Measurements from ENCODE around the gene ASB8. TPM values are rescaled to one million over a fixed set of nuclear protein-coding genes. Genes with fewer than 3 reads are reported as not detected.

Gene ASB8
- total RNA-seq, 3 donors from 2014 or later (not counting 1 experiment from before 2014, with no cell fraction given): 62.9 to 73.8 (median 71.3) TPM

DNA sequence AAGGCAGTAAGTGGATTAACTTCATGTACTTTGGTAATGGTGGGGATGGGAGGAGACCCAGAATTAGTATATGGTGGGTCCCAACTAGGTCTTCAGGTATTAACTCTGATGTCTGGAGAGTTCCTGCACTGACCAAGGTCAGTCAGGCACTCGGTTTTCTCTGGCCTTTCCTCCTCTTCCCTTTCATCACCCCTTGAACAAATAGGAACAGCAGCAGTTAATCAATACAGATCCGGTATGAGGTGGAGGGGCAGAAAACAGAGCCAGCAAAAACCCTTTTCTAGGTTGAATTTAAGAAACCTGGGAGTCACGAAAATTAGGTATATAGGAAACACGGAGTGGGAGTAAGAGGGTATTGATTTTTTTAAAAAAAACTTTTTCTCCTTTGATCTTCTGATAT is 34.1 kb downstream of the ASB8 start:
- WGBS (ENCODE audit: insufficient coverage): 92% methylated on average over 3 of the region's 4 CpGs
- TF ChIP-seq, protein P1, sequence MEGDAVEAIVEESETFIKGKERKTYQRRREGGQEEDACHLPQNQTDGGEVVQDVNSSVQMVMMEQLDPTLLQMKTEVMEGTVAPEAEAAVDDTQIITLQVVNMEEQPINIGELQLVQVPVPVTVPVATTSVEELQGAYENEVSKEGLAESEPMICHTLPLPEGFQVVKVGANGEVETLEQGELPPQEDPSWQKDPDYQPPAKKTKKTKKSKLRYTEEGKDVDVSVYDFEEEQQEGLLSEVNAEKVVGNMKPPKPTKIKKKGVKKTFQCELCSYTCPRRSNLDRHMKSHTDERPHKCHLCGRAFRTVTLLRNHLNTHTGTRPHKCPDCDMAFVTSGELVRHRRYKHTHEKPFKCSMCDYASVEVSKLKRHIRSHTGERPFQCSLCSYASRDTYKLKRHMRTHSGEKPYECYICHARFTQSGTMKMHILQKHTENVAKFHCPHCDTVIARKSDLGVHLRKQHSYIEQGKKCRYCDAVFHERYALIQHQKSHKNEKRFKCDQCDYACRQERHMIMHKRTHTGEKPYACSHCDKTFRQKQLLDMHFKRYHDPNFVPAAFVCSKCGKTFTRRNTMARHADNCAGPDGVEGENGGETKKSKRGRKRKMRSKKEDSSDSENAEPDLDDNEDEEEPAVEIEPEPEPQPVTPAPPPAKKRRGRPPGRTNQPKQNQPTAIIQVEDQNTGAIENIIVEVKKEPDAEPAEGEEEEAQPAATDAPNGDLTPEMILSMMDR (IDR thresholded peaks at IDR 0.05): no peak

DNA sequence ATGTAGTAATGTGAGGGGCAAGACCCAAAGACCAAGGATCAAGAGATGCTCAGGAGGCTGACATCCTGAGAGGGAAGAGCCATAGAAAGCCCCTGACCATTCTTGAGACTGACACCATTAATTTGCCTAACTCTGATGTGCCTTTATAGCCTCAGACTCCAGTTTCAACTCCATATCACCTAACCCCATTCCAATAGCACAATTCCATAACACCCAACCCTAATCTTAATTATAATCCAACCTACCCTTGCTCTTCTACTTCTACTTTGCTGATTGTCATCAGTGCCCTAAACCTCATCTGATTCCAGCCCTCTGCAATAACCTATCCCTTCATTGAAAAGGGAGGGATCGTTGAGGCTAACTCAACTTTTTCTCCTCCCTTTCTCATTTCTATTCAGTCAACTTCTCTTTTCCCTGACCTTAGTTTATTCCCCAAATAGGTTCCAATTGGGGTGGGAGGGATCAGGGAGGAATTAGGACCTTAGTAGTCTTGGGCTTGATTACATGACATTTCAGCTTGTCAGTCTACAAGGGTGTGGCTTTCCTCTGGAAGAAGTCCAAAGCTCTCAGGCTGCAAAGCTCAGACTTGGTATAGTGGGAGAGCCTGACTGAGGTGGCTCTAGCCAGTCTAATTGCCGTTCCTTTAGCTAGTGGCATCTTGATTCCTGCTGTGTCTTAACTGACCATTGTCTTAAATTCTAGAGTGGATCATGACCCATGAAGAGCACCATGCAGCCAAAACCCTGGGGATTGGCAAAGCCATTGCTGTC is 35.1 kb downstream of the ASB8 start:
- no peak for ATAC-seq
- Mint-ChIP-seq H3K27me3 (ENCODE audit: low read depth in 2 of 2) (peaks cover 4 to 10% of the 10 kb centered on the region in 2 donors), H3K27ac (no peak overlapping the region), H3K9me3 (no peaks in the 10 kb centered on the region), H3K4me3 (no peak overlapping the region), H3K4me1 (peaks cover 12 to 14% of the 10 kb centered on the region in 2 donors), H3K36me3 (no peaks in the 10 kb centered on the region)
- TF ChIP-seq, protein P1 (IDR thresholded peaks at IDR 0.05): no peak
- H3K27ac ChIP-seq (ENCODE audit: low read length): no peak overlapping the region
- no peak overlapping the region for H3K4me3 ChIP-seq (ENCODE audit: low read length)
- H3K4me1 ChIP-seq (ENCODE audit: control insufficient read depth, insufficient read depth, low read length): peaks cover 10% of the 10 kb centered on the region
- H3K27me3 ChIP-seq (ENCODE audit: control insufficient read depth, insufficient read depth, low read length): peaks cover 2% of the 10 kb centered on the region
- WGBS (ENCODE audit: insufficient coverage): 95% methylated on average over 2 of the region's 2 CpGs
- H3K9me3 ChIP-seq (ENCODE audit: control insufficient read depth, insufficient read depth, low read length): no peaks in the 10 kb centered on the region
- no peaks in the 10 kb centered on the region for H3K36me3 ChIP-seq (ENCODE audit: control insufficient read depth, insufficient read depth, low read length)
- DNase-seq: no peak
- intact Hi-C loops (cut with micrococcal nuclease): no loop called here

More for the DNA sequence above, 34.1 kb downstream of the ASB8 start:
- peaks cover 0 to 8% of the 10 kb centered on the region in 2 donors for H3K27me3 Mint-ChIP-seq (ENCODE audit: low read depth in 2 of 2)
- H3K4me1 Mint-ChIP-seq: peaks cover 12% of the 10 kb centered on the region in 2 donors
- DNase-seq (no peak), ATAC-seq (no peak)
- H3K4me1 ChIP-seq (ENCODE audit: control insufficient read depth, insufficient read depth, low read length): peaks cover 10% of the 10 kb centered on the region
- H3K27ac ChIP-seq (ENCODE audit: low read length): no peak overlapping the region
- H3K4me3 ChIP-seq (ENCODE audit: low read length): no peak overlapping the region
- H3K36me3 ChIP-seq (ENCODE audit: control insufficient read depth, insufficient read depth, low read length): no peaks in the 10 kb centered on the region
- H3K9me3 Mint-ChIP-seq: no peaks in the 10 kb centered on the region
- H3K9me3 ChIP-seq (ENCODE audit: control insufficient read depth, insufficient read depth, low read length): no peaks in the 10 kb centered on the region
- H3K27ac Mint-ChIP-seq: no peak overlapping the region
- no peaks in the 10 kb centered on the region for H3K36me3 Mint-ChIP-seq
- H3K4me3 Mint-ChIP-seq: no peak overlapping the region
- intact Hi-C loops (cut with micrococcal nuclease): no loop called here
- H3K27me3 ChIP-seq (ENCODE audit: control insufficient read depth, insufficient read depth, low read length): no peaks in the 10 kb centered on the region

DNA sequence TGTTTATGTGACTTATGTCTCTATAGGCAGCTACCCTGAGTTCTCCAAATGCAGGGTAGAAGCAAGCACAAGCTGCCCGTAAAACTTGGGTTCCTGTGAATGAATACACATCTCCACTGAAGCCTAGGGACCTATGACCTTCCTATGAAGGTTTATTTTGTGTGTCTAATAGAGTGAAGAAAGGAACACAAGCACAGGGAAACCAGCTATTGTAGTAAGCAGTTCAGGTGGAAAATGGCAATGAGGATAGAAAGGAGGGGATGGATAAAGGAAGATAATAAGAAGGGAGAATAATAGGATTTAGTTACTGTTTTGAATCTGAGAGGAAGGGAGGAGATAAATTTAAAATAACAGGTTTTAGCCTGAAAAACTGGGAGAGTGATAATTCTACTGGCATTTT is 35.8 kb downstream of the ASB8 start:
- Mint-ChIP-seq H3K36me3 (no peaks in the 10 kb centered on the region), H3K27me3 (ENCODE audit: low read depth in 2 of 2) (peaks cover 8 to 10% of the 10 kb centered on the region in 2 donors), H3K4me1 (peaks cover 12 to 14% of the 10 kb centered on the region in 2 donors), H3K4me3 (no peak overlapping the region), H3K27ac (no peak overlapping the region), H3K9me3 (no peaks in the 10 kb centered on the region)
- ATAC-seq (no peak), DNase-seq (no peak)
- H3K27me3 ChIP-seq (ENCODE audit: control insufficient read depth, insufficient read depth, low read length): peaks cover 2% of the 10 kb centered on the region
- H3K27ac ChIP-seq (ENCODE audit: low read length): no peak overlapping the region
- 100% methylated on average over 1 of the region's 1 CpG for WGBS (ENCODE audit: insufficient coverage)
- H3K9me3 ChIP-seq (ENCODE audit: control insufficient read depth, insufficient read depth, low read length): no peaks in the 10 kb centered on the region
- no peaks in the 10 kb centered on the region for H3K36me3 ChIP-seq (ENCODE audit: control insufficient read depth, insufficient read depth, low read length)
- TF ChIP-seq, protein P1 (IDR thresholded peaks at IDR 0.05): no peak
- intact Hi-C loops (cut with micrococcal nuclease): no loop called here
- no peak overlapping the region for H3K4me3 ChIP-seq (ENCODE audit: low read length)
- peaks cover 10% of the 10 kb centered on the region for H3K4me1 ChIP-seq (ENCODE audit: control insufficient read depth, insufficient read depth, low read length)

DNA sequence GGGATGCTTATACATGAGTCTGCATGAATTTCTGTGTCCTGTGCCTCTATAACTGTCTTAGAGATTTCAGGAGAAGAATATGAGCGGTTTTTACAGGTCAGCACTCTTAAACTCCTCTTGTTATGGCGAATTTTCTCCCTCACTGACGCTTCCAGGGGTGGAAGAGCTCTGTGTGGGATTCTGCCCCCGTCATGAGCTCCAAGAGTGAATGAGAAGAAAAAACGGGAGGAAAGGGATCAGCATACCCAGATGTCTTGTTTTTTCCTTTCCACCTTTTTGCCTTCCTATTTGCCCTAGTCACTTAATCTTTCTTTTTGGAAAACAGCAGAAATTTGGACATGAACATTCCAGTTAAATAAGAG is 37.5 kb downstream of the ASB8 start:
- H3K27ac Mint-ChIP-seq: no peak overlapping the region

More for the DNA sequence above, 37.5 kb downstream of the ASB8 start:
- H3K27me3 Mint-ChIP-seq (ENCODE audit: low read depth in 2 of 2): peaks cover 10 to 14% of the 10 kb centered on the region in 2 donors
- peaks cover 10% of the 10 kb centered on the region for H3K4me1 ChIP-seq (ENCODE audit: control insufficient read depth, insufficient read depth, low read length)
- intact Hi-C loops (cut with micrococcal nuclease): no loop called here
- no peaks in the 10 kb centered on the region for H3K9me3 Mint-ChIP-seq
- 24% methylated on average over 5 of the region's 5 CpGs for WGBS (ENCODE audit: insufficient coverage)
- H3K36me3 Mint-ChIP-seq: no peaks in the 10 kb centered on the region
- no peak overlapping the region for H3K27ac ChIP-seq (ENCODE audit: low read length)
- ATAC-seq (no peak), DNase-seq (no peak)
- peak overlapping the region; percentile 91 for H3K4me3 Mint-ChIP-seq
- peaks cover 12 to 14% of the 10 kb centered on the region in 2 donors for H3K4me1 Mint-ChIP-seq
- peaks cover 2% of the 10 kb centered on the region for H3K27me3 ChIP-seq (ENCODE audit: control insufficient read depth, insufficient read depth, low read length)
- TF ChIP-seq, protein P1 (IDR thresholded peaks at IDR 0.05): no peak
- H3K36me3 ChIP-seq (ENCODE audit: control insufficient read depth, insufficient read depth, low read length): no peaks in the 10 kb centered on the region
- H3K9me3 ChIP-seq (ENCODE audit: control insufficient read depth, insufficient read depth, low read length): no peaks in the 10 kb centered on the region
- no peak overlapping the region for H3K4me3 ChIP-seq (ENCODE audit: low read length)

Measured in natural killer cell (primary cell).